IMR-90 (cell line): ENCODE data around the gene TPSB2.
"Not testable (repeated sequence)": the region's sequence is repeated elsewhere in the genome, so short reads cannot be mapped to it uniquely, and the experiment has no call there.

Experiments
- CEBPB ChIP-seq: IDR thresholded peaks from 2 replicates; pipeline ENCODE4 v1.6.1; 2012; ENCODE audit warnings: low read depth, low read length, improper control_type of control experiment
- CHD1 ChIP-seq: IDR thresholded peaks from 2 replicates; pipeline ENCODE4 v1.6.1; 2012; ENCODE audit warnings: low read depth, low read length, improper control_type of control experiment
- CTCF ChIP-seq: conservative IDR thresholded peaks from 2 replicates; pipeline ENCODE4 v1.5.1; 2012; ENCODE audit warnings: mild to moderate bottlenecking, low read depth, low read length, improper control_type of control experiment
- MAZ ChIP-seq: IDR thresholded peaks from 2 replicates; pipeline ENCODE4 v1.6.1; 2012; ENCODE audit warnings: low read depth, mild to moderate bottlenecking, low read length, improper control_type of control experiment, moderate library complexity, borderline replicate concordance
- MXI1 ChIP-seq: IDR thresholded peaks from 2 replicates; pipeline ENCODE4 v1.6.1; 2012; ENCODE audit warnings: low read depth, mild to moderate bottlenecking, low read length, moderate library complexity, borderline replicate concordance
- NFE2L2 ChIP-seq: fragments of 150-350 bp; IDR thresholded peaks from 2 replicates; pipeline ENCODE4 v1.6.1; 2016; ENCODE audit warnings: low read depth, mild to moderate bottlenecking, low read length
- POLR2A ChIP-seq: IDR thresholded peaks from 2 replicates; pipeline ENCODE4 v1.6.1; 2012; ENCODE audit warnings: mild to moderate bottlenecking, low read depth, low read length
- RAD21 ChIP-seq: IDR thresholded peaks from 2 replicates; pipeline ENCODE4 v1.6.1; 2012; ENCODE audit warnings: low read length, improper control_type of control experiment
- RCOR1 ChIP-seq: IDR thresholded peaks from 2 replicates; pipeline ENCODE4 v1.6.1; 2012; ENCODE audit warnings: mild to moderate bottlenecking, low read length, improper control_type of control experiment; ENCODE audit not compliant: insufficient replicate concordance
- SMC3 ChIP-seq: fragments of 150-350 bp; IDR thresholded peaks from 2 replicates; pipeline ENCODE4 v1.6.1; 2016; ENCODE audit warnings: low read depth, mild to moderate bottlenecking, antibody characterized with exemption, low read length, moderate library complexity
- USF2 ChIP-seq: fragments of 150-350 bp; IDR thresholded peaks from 2 replicates; pipeline ENCODE4 v1.6.1; 2017; ENCODE audit warnings: mild to moderate bottlenecking, antibody characterized with exemption, low read length, low read depth

- TF ChIP-seq CTCF, USF2, NFE2L2, POLR2A, MAZ, RAD21, SMC3, CEBPB, MXI1, CHD1, RCOR1: not testable (repeated sequence)
Measured at GRCh38 chr16:1226692-1227091, 3.3 kb downstream of the TPSB2 start.
